Measurements from ENCODE around the gene PPA2.

GRCh38 chr4:105400901-105401677 lies 72.8 kb downstream of the PPA2 start:
- TF ChIP-seq, protein P1, sequence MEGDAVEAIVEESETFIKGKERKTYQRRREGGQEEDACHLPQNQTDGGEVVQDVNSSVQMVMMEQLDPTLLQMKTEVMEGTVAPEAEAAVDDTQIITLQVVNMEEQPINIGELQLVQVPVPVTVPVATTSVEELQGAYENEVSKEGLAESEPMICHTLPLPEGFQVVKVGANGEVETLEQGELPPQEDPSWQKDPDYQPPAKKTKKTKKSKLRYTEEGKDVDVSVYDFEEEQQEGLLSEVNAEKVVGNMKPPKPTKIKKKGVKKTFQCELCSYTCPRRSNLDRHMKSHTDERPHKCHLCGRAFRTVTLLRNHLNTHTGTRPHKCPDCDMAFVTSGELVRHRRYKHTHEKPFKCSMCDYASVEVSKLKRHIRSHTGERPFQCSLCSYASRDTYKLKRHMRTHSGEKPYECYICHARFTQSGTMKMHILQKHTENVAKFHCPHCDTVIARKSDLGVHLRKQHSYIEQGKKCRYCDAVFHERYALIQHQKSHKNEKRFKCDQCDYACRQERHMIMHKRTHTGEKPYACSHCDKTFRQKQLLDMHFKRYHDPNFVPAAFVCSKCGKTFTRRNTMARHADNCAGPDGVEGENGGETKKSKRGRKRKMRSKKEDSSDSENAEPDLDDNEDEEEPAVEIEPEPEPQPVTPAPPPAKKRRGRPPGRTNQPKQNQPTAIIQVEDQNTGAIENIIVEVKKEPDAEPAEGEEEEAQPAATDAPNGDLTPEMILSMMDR (IDR thresholded peaks at IDR 0.05) = no peak
- no peak for TF ChIP-seq POLR2A (IDR thresholded peaks at IDR 0.05)
